ENCODE results near the gene SLCO4A1.

SLCO4A1 gene

GRCh38 chr20:62646851-62647520 lies 4.7 kb downstream of the SLCO4A1 start:
- Histone ChIP-seq H3K4me1 (ENCODE audit: control insufficient read depth, insufficient read depth, low read length, poor library complexity, severe bottlenecking) (peaks cover under 1% of the 10 kb centered on the region), H3K27ac (ENCODE audit: low read depth, low read length, severe bottlenecking) (no peak overlapping the region), H3K9me3 (ENCODE audit: control insufficient read depth, low read length) (no peaks in the 10 kb centered on the region), H3K4me3 (ENCODE audit: extremely low read depth, insufficient read depth, low read length, poor library complexity, severe bottlenecking) (no peak overlapping the region), H3K36me3 (ENCODE audit: control insufficient read depth, insufficient read depth, low read length) (no peaks in the 10 kb centered on the region)
- 91% methylated on average over 12 of the region's 12 CpGs for WGBS, 2 experiments (ENCODE audit: insufficient coverage in 2 of 2)

- H3K27ac ChIP-seq (ENCODE audit: low read depth, low read length, severe bottlenecking), result no peak overlapping the region
Observed at GRCh38 chr20:62647521-62648317, 5.4 kb downstream of the SLCO4A1 start.

GRCh38 chr20:62648318-62648995 lies 6.2 kb downstream of the SLCO4A1 start:
- WGBS, 2 experiments (ENCODE audit: insufficient coverage in 2 of 2), result 88 to 92% methylated on average over 19 to 20 of the region's 21 CpGs
- H3K4me3 ChIP-seq (ENCODE audit: extremely low read depth, insufficient read depth, low read length, poor library complexity, severe bottlenecking), result no peak overlapping the region
- no peaks in the 10 kb centered on the region for H3K36me3 ChIP-seq (ENCODE audit: control insufficient read depth, insufficient read depth, low read length)
- H3K27ac ChIP-seq (ENCODE audit: low read depth, low read length, severe bottlenecking), result no peak overlapping the region
- H3K4me1 ChIP-seq (ENCODE audit: control insufficient read depth, insufficient read depth, low read length, poor library complexity, severe bottlenecking), result peaks cover 4% of the 10 kb centered on the region
- no peaks in the 10 kb centered on the region for H3K9me3 ChIP-seq (ENCODE audit: control insufficient read depth, low read length)

More at GRCh38 chr20:62647521-62648317, 5.4 kb downstream of the SLCO4A1 start:
- no peak overlapping the region for H3K4me3 ChIP-seq (ENCODE audit: extremely low read depth, insufficient read depth, low read length, poor library complexity, severe bottlenecking)
- H3K4me1 ChIP-seq (ENCODE audit: control insufficient read depth, insufficient read depth, low read length, poor library complexity, severe bottlenecking), result peaks cover 4% of the 10 kb centered on the region
- no peaks in the 10 kb centered on the region for H3K36me3 ChIP-seq (ENCODE audit: control insufficient read depth, insufficient read depth, low read length)
- no peaks in the 10 kb centered on the region for H3K9me3 ChIP-seq (ENCODE audit: control insufficient read depth, low read length)
- WGBS, 2 experiments (ENCODE audit: insufficient coverage in 2 of 2), result 73 to 75% methylated on average over 16 to 20 of the region's 25 CpGs

GRCh38 chr20:62649140-62649539 lies 6.8 kb downstream of the SLCO4A1 start:
- H3K4me3 ChIP-seq (ENCODE audit: extremely low read depth, insufficient read depth, low read length, poor library complexity, severe bottlenecking), result no peak overlapping the region
- H3K4me1 ChIP-seq (ENCODE audit: control insufficient read depth, insufficient read depth, low read length, poor library complexity, severe bottlenecking), result peaks cover 4% of the 10 kb centered on the region
- no peaks in the 10 kb centered on the region for H3K36me3 ChIP-seq (ENCODE audit: control insufficient read depth, insufficient read depth, low read length)
- 81 to 82% methylated on average over 6 of the region's 6 CpGs for WGBS, 2 experiments (ENCODE audit: insufficient coverage in 2 of 2)
- H3K27ac ChIP-seq (ENCODE audit: low read depth, low read length, severe bottlenecking), result no peak overlapping the region
- no peaks in the 10 kb centered on the region for H3K9me3 ChIP-seq (ENCODE audit: control insufficient read depth, low read length)

- 89 to 92% methylated on average over 19 to 23 of the region's 24 CpGs for WGBS, 2 experiments (ENCODE audit: insufficient coverage in 2 of 2)
- Histone ChIP-seq H3K9me3 (ENCODE audit: control insufficient read depth, low read length) (no peaks in the 10 kb centered on the region), H3K4me3 (ENCODE audit: extremely low read depth, insufficient read depth, low read length, poor library complexity, severe bottlenecking) (no peak overlapping the region), H3K4me1 (ENCODE audit: control insufficient read depth, insufficient read depth, low read length, poor library complexity, severe bottlenecking) (peaks cover 4% of the 10 kb centered on the region), H3K27ac (ENCODE audit: low read depth, low read length, severe bottlenecking) (no peak overlapping the region), H3K36me3 (ENCODE audit: control insufficient read depth, insufficient read depth, low read length) (no peaks in the 10 kb centered on the region)
Observed at GRCh38 chr20:62650551-62651284, 8.4 kb downstream of the SLCO4A1 start.

GRCh38 chr20:62651285-62652021 lies 9.2 kb downstream of the SLCO4A1 start:
- Histone ChIP-seq H3K4me1 (ENCODE audit: control insufficient read depth, insufficient read depth, low read length, poor library complexity, severe bottlenecking) (peaks cover 4% of the 10 kb centered on the region), H3K27ac (ENCODE audit: low read depth, low read length, severe bottlenecking) (no peak overlapping the region), H3K9me3 (ENCODE audit: control insufficient read depth, low read length) (no peaks in the 10 kb centered on the region), H3K36me3 (ENCODE audit: control insufficient read depth, insufficient read depth, low read length) (no peaks in the 10 kb centered on the region), H3K4me3 (ENCODE audit: extremely low read depth, insufficient read depth, low read length, poor library complexity, severe bottlenecking) (no peak overlapping the region)
- whole genome bisulfite sequencing, 2 experiments (ENCODE audit: insufficient coverage in 2 of 2), result 66 to 67% methylated on average over 17 to 21 of the region's 24 CpGs

- Histone ChIP-seq H3K4me3 (ENCODE audit: extremely low read depth, insufficient read depth, low read length, poor library complexity, severe bottlenecking) (no peak overlapping the region), H3K36me3 (ENCODE audit: control insufficient read depth, insufficient read depth, low read length) (no peaks in the 10 kb centered on the region), H3K4me1 (ENCODE audit: control insufficient read depth, insufficient read depth, low read length, poor library complexity, severe bottlenecking) (peaks cover 4% of the 10 kb centered on the region), H3K27ac (ENCODE audit: low read depth, low read length, severe bottlenecking) (peak overlapping the region; percentile 73), H3K9me3 (ENCODE audit: control insufficient read depth, low read length) (no peaks in the 10 kb centered on the region)
- WGBS, 2 experiments (ENCODE audit: insufficient coverage in 2 of 2), result 53 to 54% methylated on average over 34 to 35 of the region's 44 CpGs
Observed at GRCh38 chr20:62652041-62652893, 10.0 kb downstream of the SLCO4A1 start.

- Histone ChIP-seq H3K9me3 (ENCODE audit: control insufficient read depth, low read length) (no peaks in the 10 kb centered on the region), H3K27ac (ENCODE audit: low read depth, low read length, severe bottlenecking) (no peak overlapping the region), H3K36me3 (ENCODE audit: control insufficient read depth, insufficient read depth, low read length) (no peaks in the 10 kb centered on the region), H3K4me1 (ENCODE audit: control insufficient read depth, insufficient read depth, low read length, poor library complexity, severe bottlenecking) (peaks cover 4% of the 10 kb centered on the region), H3K4me3 (ENCODE audit: extremely low read depth, insufficient read depth, low read length, poor library complexity, severe bottlenecking) (no peak overlapping the region)
- WGBS, 2 experiments (ENCODE audit: insufficient coverage in 2 of 2), result 94 to 96% methylated on average over 20 of the region's 20 CpGs
Observed at GRCh38 chr20:62652894-62653305, 10.6 kb downstream of the SLCO4A1 start.

- H3K36me3 ChIP-seq (ENCODE audit: control insufficient read depth, insufficient read depth, low read length), result no peaks in the 10 kb centered on the region
- H3K4me3 ChIP-seq (ENCODE audit: extremely low read depth, insufficient read depth, low read length, poor library complexity, severe bottlenecking), result no peak overlapping the region
- peaks cover 4% of the 10 kb centered on the region for H3K4me1 ChIP-seq (ENCODE audit: control insufficient read depth, insufficient read depth, low read length, poor library complexity, severe bottlenecking)
- H3K27ac ChIP-seq (ENCODE audit: low read depth, low read length, severe bottlenecking), result no peak overlapping the region
- WGBS, 2 experiments (ENCODE audit: insufficient coverage in 2 of 2), result 87% methylated on average over 3 to 10 of the region's 12 CpGs
- no peaks in the 10 kb centered on the region for H3K9me3 ChIP-seq (ENCODE audit: control insufficient read depth, low read length)
Observed at GRCh38 chr20:62653373-62653772, 11.1 kb downstream of the SLCO4A1 start.
